Colon (tissue), 2 donors: Measurements from ENCODE around the gene ZNF346.

ENCODE experiments used
- FAIRE-seq: peaks from 2 replicates; lab custom pipeline; 2012; peaks lifted over from hg19 to GRCh38; lab: Jason Lieb, UNC
- donor health status: control.
- donor health status: control.

The ZNF346 gene

GRCh38 chr5:177117441-177118045 is 95.0 kb downstream of the ZNF346 start:
- no peak for FAIRE-seq

- no peak for FAIRE-seq
Observed at GRCh38 chr5:177122566-177122965, 100.1 kb downstream of the ZNF346 start.

GRCh38 chr5:177123789-177124485 is 101.4 kb downstream of the ZNF346 start:
- no peak for FAIRE-seq

- FAIRE-seq = no peak
Observed at GRCh38 chr5:177124486-177124991, 102.0 kb downstream of the ZNF346 start.

- no peak for FAIRE-seq
Observed at GRCh38 chr5:177126771-177127170, 104.3 kb downstream of the ZNF346 start.

GRCh38 chr5:177128551-177128981 is 106.1 kb downstream of the ZNF346 start:
- FAIRE-seq = no peak

GRCh38 chr5:177130211-177131018 is 107.9 kb downstream of the ZNF346 start:
- FAIRE-seq = no peak
